ENCODE results near the gene SUMF1. TPM values are rescaled to one million over a fixed set of nuclear protein-coding genes. Genes with fewer than 3 reads are reported as not detected.

SUMF1 gene
- total RNA-seq, 2 experiments from 2014 or later, result 8.8 to 9.2 TPM

GRCh38 chr3:4501927-4502326 is 34.9 kb upstream of the SUMF1 start:
- ChIA-PET CTCF (no interaction called here), POLR2A (no interaction called here)

DNA sequence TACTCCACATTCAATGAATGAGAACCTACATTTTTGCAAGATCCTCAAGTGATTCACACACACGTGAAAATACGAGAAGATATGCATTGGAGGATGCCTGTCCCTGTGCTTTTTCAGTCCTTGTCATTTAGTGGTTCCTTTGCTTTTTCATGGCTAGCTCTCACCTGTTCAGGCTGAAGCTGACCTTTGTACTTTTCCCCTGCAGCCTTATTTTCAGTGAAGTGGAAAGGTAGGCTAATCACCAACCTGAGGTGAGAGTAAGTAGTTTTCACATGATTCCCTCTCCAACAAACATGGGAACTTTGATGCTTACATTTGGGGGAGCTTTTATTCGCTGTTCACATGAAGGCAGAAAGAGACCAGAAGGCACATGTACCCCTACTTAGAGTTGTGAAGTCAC is 34.4 kb upstream of the SUMF1 start:
- POLR2A ChIA-PET, result no interaction called here
- CTCF ChIA-PET, result no interaction called here

GRCh38 chr3:4498446-4498845 is 31.4 kb upstream of the SUMF1 start:
- POLR2A ChIA-PET, result no interaction called here
- CTCF ChIA-PET, result no interaction called here

DNA sequence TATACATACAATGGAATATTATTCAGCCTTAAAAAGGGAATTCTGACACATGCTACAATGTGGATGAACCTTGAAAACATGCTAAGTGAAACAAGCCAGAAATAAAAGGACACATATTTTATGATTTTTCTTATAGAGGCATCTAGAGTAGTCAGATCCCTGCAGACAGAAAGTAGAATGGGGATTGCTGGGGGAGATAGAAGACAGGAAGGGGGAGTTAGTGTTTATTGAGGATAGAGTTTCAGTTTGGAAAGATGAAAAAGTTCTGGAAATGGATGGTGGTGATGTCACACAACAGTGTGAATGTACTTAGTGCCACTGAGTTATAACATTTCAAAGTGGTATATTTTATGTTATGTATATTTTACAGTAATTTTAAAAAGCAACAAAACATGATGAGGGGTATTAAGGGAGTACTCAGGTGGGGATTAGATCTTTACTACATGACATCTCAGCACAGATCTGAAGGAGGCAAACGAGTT is 30.8 kb upstream of the SUMF1 start:
- POLR2A ChIA-PET, result no interaction called here
- CTCF ChIA-PET, result interaction anchor here (0.8 kb wide), 1 partner anchor 21 kb away, joined by 3 read pairs; no protein-coding TSS in a partner anchor

GRCh38 chr3:4497005-4497692 is 30.1 kb upstream of the SUMF1 start:
- ChIA-PET CTCF (interaction anchor here (0.8 kb wide), 1 partner anchor 22 kb away, joined by 3 read pairs; no protein-coding TSS in a partner anchor), POLR2A (no interaction called here)

GRCh38 chr3:4496087-4496452 is 29.0 kb upstream of the SUMF1 start:
- ChIA-PET CTCF (interaction anchor here (0.9 to 2.5 kb wide), 2 partner anchors 9 to 112 kb away, joined by 4 to 10 read pairs; no protein-coding TSS in a partner anchor), POLR2A (interaction anchor here (1.5 kb wide), 1 partner anchor 21 kb away, joined by 5 read pairs; no protein-coding TSS in a partner anchor)

- ChIA-PET POLR2A (interaction anchor here (1.5 to 1.9 kb wide), 2 partner anchors 21 to 145 kb away, joined by 5 to 7 read pairs; no protein-coding TSS in a partner anchor), CTCF (interaction anchor here (0.9 to 2.5 kb wide), 2 partner anchors 9 to 112 kb away, joined by 4 to 10 read pairs; no protein-coding TSS in a partner anchor)
Observed at GRCh38 chr3:4495294-4496086, 28.4 kb upstream of the SUMF1 start.

DNA sequence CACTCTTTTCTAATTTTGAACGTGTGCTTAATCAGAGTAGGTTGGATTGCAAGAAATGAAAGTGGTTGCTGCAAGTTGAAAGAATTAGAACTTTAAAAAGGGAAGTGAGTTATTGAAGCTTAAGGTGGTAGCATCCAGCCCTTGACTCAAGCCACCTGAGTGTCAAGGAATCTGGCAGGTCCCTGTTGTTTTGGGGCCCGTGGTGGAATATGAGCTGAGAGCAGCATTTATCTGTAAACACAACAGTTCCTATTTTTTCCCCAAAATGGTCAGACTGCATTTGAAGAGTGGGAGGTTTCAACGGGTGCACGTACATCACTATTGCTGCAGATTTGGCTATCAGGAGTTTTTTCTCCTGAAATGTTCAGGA is 27.8 kb upstream of the SUMF1 start:
- ChIA-PET CTCF (interaction anchor here (1.3 to 2.5 kb wide), 3 partner anchors 10 to 144 kb away, joined by 8 to 10 read pairs (median 9); no protein-coding TSS in a partner anchor), POLR2A (interaction anchor here (1.0 to 3.2 kb wide), 4 partner anchors 20 to 144 kb away, joined by 4 to 41 read pairs (median 6); partner anchors contain the start of gene SUMF1)

DNA sequence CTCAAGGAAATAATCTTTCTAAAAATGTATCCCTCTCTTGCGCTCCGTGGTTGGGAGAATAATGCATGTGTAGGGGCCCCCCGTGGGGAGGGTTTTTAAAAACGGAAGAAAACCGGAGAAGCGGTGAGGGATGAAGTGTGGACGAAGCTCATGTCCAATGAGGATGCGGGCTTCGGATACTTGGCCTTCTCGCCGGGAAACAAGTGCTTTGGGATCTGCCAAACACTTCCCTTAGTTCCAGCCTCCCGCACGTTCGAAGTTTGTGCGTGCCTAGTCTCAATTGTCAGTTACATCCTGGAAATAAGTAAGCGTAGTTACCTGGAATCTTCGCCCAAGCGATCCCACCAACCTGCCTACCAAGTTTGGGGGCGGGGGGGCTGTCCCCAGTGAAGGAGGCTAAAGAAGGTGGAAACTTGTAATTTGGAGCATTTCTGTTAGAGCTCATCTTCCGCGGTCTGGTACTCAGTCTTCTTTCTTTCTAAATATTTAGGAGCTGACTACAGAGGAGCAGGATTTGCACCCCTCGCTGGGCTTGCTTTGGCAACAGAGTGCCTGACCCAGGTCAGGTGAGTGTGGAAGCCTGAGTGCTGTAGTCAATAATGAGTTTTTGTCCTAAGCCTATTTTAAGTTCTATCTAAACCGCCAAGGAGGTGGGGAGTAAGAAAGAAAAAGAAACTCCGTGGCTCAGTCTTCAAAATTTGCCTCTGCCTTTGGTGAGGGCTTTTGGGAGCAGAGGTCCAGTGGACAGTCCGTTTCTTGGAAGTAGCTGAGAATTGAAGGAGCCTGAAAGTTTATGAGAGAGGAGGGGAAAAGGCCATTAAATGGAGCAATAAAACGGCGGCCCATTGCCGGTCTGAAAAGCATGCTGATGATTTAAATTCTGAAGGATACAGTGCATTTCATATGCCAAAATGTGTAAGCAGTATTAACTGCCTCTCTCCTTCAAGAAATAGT is 27.1 kb upstream of the SUMF1 start:
- POLR2A ChIA-PET, result interaction anchor here (0.5 to 3.2 kb wide), 15 partner anchors 10 to 705 kb away, joined by 3 to 41 read pairs (median 4); partner anchors contain the start of gene SUMF1

DNA sequence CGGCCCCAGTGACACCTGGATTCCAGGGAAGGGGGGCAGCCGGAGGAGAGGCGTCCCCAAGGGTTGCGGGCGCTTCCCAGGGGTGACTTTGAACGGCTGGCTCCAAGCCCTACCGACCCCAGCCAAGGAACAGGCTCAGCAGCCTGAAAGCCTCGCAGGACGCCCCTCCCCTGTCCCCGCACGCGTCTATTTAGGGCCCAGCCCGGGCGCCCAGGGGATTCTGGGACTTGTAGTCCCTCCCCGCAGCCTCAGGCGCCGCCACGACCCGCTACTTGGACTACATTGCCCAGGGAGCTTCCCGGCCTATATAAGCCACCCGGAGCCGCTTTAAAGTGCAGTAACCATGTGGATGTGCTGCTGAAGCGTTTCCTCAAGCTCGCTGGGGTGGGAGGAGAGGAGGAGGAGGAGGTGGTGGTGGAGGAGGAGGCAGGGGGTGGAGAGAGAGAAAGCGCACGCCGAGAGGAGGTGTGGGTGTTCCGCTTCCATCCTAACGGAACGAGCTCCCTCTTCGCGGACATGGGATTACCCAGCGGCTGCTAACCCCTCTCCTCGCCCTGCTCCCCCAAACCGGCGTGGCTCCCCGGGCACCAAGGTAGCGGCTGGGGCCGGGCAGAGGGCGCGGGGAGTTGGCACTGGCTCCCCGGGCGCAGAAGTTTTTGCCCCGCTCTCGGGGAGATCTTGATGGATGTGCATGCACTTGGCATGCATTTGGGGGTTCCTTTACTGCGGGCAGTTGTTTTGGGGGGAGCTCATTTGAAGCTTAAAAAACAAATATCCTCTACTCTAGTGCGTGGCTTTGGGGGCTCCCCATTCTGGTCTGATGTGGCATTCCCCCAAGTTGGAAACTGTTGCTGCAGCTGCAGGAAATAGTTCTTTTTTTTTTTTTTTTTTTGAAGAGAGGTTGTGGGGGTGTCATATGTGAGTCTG is 26.2 kb upstream of the SUMF1 start, which contains the start of gene ITPR1:
Gene ITPR1 (plus strand): TSS at position 335 of the 927 bp plus-strand sequence. CDS start 23,144 bp downstream, outside the sequence.
- POLR2A ChIA-PET, result interaction anchor here (0.5 to 3.2 kb wide), 25 partner anchors 11 to 1392 kb away, joined by 3 to 41 read pairs (median 4); partner anchors contain the start of gene SUMF1

More for the DNA sequence above, 27.1 kb upstream of the SUMF1 start:
- CTCF ChIA-PET, result interaction anchor here (0.7 to 2.5 kb wide), 9 partner anchors 10 to 143 kb away, joined by 3 to 10 read pairs (median 6); no protein-coding TSS in a partner anchor

GRCh38 chr3:4492208-4493013 is 25.3 kb upstream of the SUMF1 start:
- ChIA-PET CTCF (interaction anchor here (0.6 to 2.6 kb wide), 6 partner anchors 27 to 696 kb away, joined by 3 to 11 read pairs (median 4); no protein-coding TSS in a partner anchor), POLR2A (interaction anchor here (0.6 to 3.2 kb wide), 16 partner anchors 12 to 1391 kb away, joined by 3 to 41 read pairs (median 6); partner anchors contain the start of gene SUMF1)

More for the DNA sequence above, 26.2 kb upstream of the SUMF1 start, which contains the start of gene ITPR1:
- CTCF ChIA-PET, result interaction anchor here (0.6 to 2.5 kb wide), 15 partner anchors 11 to 695 kb away, joined by 3 to 10 read pairs (median 4); no protein-coding TSS in a partner anchor

DNA sequence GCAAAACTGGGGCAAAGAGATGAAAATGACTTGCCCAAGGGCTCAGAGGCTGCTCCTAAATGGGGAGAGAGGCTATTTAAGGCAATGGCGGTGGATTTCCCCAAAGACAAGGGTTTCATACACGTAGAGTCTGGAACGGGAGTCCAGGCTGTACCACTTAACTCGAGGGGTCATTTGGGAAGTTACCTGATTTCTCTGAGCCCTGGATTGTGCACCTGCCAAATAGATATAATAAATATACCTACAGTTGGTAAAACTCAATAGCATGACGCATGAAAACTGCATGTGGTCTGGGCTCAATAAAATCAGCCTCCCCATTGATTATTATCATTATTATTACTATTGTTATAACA is 24.8 kb upstream of the SUMF1 start:
- CTCF ChIA-PET, result interaction anchor here (2.6 kb wide), 1 partner anchor 28 kb away, joined by 11 read pairs; no protein-coding TSS in a partner anchor
- POLR2A ChIA-PET, result interaction anchor here (1.8 to 3.2 kb wide), 4 partner anchors 13 to 27 kb away, joined by 9 to 41 read pairs (median 20); partner anchors contain the start of gene SUMF1

GRCh38 chr3:4478261-4478660 is 11.2 kb upstream of the SUMF1 start:
- POLR2A ChIA-PET, result no interaction called here
- CTCF ChIA-PET, result no interaction called here

DNA sequence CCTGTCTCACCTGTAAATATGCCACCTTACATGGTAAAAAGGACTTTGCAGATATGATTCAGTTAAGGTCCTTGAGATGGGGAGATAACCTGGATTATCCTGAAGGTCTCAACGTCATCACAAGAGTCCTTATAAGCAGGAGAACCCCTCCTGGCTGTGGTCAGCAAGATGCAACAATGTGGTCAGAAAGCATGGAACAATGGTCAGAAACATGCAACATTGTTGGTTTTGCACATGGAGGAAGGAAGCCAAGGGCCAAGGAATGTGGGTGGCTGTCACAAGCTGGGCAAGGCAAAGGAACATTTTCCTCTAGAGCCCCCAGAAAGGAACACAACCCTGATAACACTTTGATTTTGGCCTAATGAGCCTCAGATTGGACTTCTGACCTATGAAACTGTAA is 9.4 kb upstream of the SUMF1 start:
- ChIA-PET CTCF (interaction anchor here (1.5 kb wide), 1 partner anchor 17 kb away, joined by 6 read pairs; no protein-coding TSS in a partner anchor), POLR2A (no interaction called here)

GRCh38 chr3:4475804-4476203 is 8.7 kb upstream of the SUMF1 start:
- POLR2A ChIA-PET, result interaction anchor here (1.6 kb wide), 1 partner anchor 19 kb away, joined by 5 read pairs; no protein-coding TSS in a partner anchor
- CTCF ChIA-PET, result interaction anchor here (1.5 kb wide), 1 partner anchor 18 kb away, joined by 6 read pairs; no protein-coding TSS in a partner anchor
